ENCODE data around the gene NPB.

Gene NPB

DNA sequence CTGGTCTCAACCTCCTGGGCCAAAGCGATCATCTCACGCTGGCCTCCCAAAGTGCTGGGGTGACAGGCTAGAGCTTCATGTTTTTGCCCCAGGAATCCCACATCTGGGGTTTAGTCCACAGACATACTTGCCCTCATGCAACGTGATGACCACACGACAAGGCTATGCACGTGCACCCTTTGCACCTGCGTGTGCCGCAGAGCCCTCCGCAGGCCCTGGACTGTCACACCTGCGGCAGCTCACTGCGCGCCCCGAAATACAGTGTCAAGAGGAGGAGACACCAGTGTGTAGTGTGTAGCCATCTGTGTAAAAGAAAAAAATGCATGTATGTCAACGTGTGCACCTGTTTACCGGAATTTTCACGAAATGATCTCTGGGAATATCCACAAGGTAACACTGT lies 48.5 kb downstream of the NPB start:
- CTCF ChIA-PET: interaction anchor here (0.6 to 1.7 kb wide), 2 partner anchors 9 to 1781 kb away, joined by 4 to 13 read pairs; partner anchors contain the start of gene CARD14
- no peak for TF ChIP-seq CTCF (conservative IDR thresholded peaks at IDR 0.05; ENCODE audit: low read depth)
- POLR2A ChIA-PET (ENCODE audit: low non-redundant PET): interaction anchor here (0.6 kb wide), 1 partner anchor 11 kb away, joined by 3 read pairs; no protein-coding TSS in a partner anchor
- DNase-seq (ENCODE audit: low spot score): no peak
- H3K27ac ChIP-seq: no peak overlapping the region

- POLR2A ChIA-PET (ENCODE audit: low non-redundant PET): interaction anchor here (0.7 kb wide), 1 partner anchor 15 kb away, joined by 3 read pairs; no protein-coding TSS in a partner anchor
These were observed 50.0 kb downstream of the NPB start for GRCh38 chr17:81951785-81952684.

More at GRCh38 chr17:81951785-81952684, 50.0 kb downstream of the NPB start:
- CTCF ChIA-PET: interaction anchor here (0.7 kb wide), 2 partner anchors 69 to 70 kb away, joined by 3 to 5 read pairs; no protein-coding TSS in a partner anchor
- H3K27ac ChIP-seq: 0 out of 2 replicates have a peak overlapping the region, but pooled peaks have one; percentile 2
- no peak for DNase-seq (ENCODE audit: low spot score)
- TF ChIP-seq CTCF (conservative IDR thresholded peaks at IDR 0.05; ENCODE audit: low read depth): no peak

All from RWPE1 (cell line).